ENCODE results near the gene COL4A4. TPM values are rescaled to one million over a fixed set of nuclear protein-coding genes. Genes with fewer than 3 reads are reported as not detected.

The COL4A4 gene
- total RNA-seq, 3 donors from 2014 or later (not counting 1 experiment from before 2014, with no cell fraction given): 0.31 to 2.3 (median 0.88) TPM

DNA sequence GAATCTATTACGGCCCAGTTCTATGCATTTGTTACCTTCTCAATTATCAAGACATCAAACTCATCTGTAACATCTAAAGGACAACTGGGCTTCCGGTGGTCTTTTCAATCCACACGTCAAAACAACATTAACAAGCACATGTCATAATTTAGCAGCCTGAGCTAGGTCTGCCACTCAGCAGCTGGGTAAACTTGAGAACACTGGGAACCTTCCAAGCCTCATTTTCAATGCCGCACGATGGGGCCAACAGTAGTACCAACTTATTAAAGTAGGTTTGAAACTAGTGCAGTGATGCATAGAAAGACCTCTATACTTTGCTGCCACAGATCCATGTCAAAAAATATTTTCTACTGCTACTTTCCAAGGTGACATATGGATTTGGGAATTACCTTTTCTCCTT is 60.4 kb downstream of the COL4A4 start:
- ATAC-seq: no peak

DNA sequence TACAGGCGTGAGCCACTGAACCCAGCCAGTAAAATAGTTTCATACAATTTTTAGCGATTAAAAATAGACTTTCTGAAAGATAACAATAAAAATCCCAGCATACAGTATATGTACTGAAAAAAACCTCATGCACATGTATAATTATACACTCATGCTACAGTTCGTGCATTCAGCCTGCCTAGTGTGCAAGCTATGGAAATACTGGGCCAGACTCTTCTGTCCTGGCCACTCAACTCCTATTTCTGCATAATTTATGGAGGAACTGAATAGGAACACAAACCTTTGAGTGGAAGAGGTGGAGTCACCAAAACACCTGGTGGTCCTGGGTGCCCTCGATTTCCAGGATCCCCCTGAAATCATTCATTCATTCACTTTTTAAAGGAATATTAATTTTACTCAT is 64.7 kb downstream of the COL4A4 start:
- H3K4me1 ChIP-seq (ENCODE audit: control insufficient read depth, insufficient read depth, low read length): no peaks in the 10 kb centered on the region
- H3K4me1 Mint-ChIP-seq: no peaks in the 10 kb centered on the region
- TF ChIP-seq, protein P1, sequence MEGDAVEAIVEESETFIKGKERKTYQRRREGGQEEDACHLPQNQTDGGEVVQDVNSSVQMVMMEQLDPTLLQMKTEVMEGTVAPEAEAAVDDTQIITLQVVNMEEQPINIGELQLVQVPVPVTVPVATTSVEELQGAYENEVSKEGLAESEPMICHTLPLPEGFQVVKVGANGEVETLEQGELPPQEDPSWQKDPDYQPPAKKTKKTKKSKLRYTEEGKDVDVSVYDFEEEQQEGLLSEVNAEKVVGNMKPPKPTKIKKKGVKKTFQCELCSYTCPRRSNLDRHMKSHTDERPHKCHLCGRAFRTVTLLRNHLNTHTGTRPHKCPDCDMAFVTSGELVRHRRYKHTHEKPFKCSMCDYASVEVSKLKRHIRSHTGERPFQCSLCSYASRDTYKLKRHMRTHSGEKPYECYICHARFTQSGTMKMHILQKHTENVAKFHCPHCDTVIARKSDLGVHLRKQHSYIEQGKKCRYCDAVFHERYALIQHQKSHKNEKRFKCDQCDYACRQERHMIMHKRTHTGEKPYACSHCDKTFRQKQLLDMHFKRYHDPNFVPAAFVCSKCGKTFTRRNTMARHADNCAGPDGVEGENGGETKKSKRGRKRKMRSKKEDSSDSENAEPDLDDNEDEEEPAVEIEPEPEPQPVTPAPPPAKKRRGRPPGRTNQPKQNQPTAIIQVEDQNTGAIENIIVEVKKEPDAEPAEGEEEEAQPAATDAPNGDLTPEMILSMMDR (IDR thresholded peaks at IDR 0.05): no peak
- no peak overlapping the region for H3K4me3 Mint-ChIP-seq
- H3K27ac Mint-ChIP-seq: no peak overlapping the region
- DNase-seq (no peak), ATAC-seq (no peak)
- no peaks in the 10 kb centered on the region for H3K9me3 Mint-ChIP-seq
- intact Hi-C loops (cut with micrococcal nuclease): no loop called here
- no peaks in the 10 kb centered on the region for H3K9me3 ChIP-seq (ENCODE audit: control insufficient read depth, insufficient read depth, low read length)
- H3K27ac ChIP-seq (ENCODE audit: low read length): no peak overlapping the region
- no peaks in the 10 kb centered on the region for H3K27me3 ChIP-seq (ENCODE audit: control insufficient read depth, insufficient read depth, low read length)
- H3K36me3 Mint-ChIP-seq: no peaks in the 10 kb centered on the region
- WGBS (ENCODE audit: insufficient coverage): 86% methylated on average over 4 of the region's 4 CpGs
- H3K36me3 ChIP-seq (ENCODE audit: control insufficient read depth, insufficient read depth, low read length): no peaks in the 10 kb centered on the region
- no peaks in the 10 kb centered on the region for H3K27me3 Mint-ChIP-seq (ENCODE audit: low read depth in 2 of 2)
- H3K4me3 ChIP-seq (ENCODE audit: low read length): no peak overlapping the region

More for the DNA sequence above, 60.4 kb downstream of the COL4A4 start:
- no peak overlapping the region for H3K27ac Mint-ChIP-seq
- H3K4me1 ChIP-seq (ENCODE audit: control insufficient read depth, insufficient read depth, low read length): no peaks in the 10 kb centered on the region
- TF ChIP-seq, protein P1 (IDR thresholded peaks at IDR 0.05): no peak
- 92% methylated on average over 5 of the region's 5 CpGs for WGBS (ENCODE audit: insufficient coverage)
- no peak overlapping the region for H3K27ac ChIP-seq (ENCODE audit: low read length)
- no peaks in the 10 kb centered on the region for H3K27me3 Mint-ChIP-seq (ENCODE audit: low read depth in 2 of 2)
- no peaks in the 10 kb centered on the region for H3K27me3 ChIP-seq (ENCODE audit: control insufficient read depth, insufficient read depth, low read length)
- intact Hi-C loops (cut with micrococcal nuclease): no loop called here
- no peak for DNase-seq
- no peak overlapping the region for H3K4me3 Mint-ChIP-seq
- no peaks in the 10 kb centered on the region for H3K9me3 ChIP-seq (ENCODE audit: control insufficient read depth, insufficient read depth, low read length)
- H3K36me3 ChIP-seq (ENCODE audit: control insufficient read depth, insufficient read depth, low read length): no peaks in the 10 kb centered on the region
- H3K4me3 ChIP-seq (ENCODE audit: low read length): no peak overlapping the region
- no peaks in the 10 kb centered on the region for H3K36me3 Mint-ChIP-seq
- no peaks in the 10 kb centered on the region for H3K4me1 Mint-ChIP-seq
- no peaks in the 10 kb centered on the region for H3K9me3 Mint-ChIP-seq

DNA sequence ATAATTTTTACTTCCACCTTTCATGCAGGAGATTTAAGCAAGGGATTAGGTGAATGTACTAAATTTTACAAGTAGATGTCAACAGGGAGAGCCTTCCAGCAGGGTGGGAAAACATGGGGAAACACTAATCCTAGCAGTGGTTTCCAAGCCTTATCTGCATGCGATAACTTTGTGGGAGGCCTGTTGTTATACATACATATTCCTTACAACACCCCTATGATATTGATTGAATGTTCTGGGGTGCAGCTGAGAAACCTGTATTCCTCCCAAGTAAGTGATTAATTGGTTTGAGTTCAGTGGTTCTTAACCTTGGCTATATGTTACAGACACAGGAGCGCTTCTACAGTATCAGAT is 65.9 kb downstream of the COL4A4 start:
- no peak overlapping the region for H3K27ac ChIP-seq (ENCODE audit: low read length)
- no CpG with 5 or more reads among the region's 2 CpGs for WGBS (ENCODE audit: insufficient coverage)
- intact Hi-C loops (cut with micrococcal nuclease): no loop called here

More for the DNA sequence above, 65.9 kb downstream of the COL4A4 start:
- no peaks in the 10 kb centered on the region for H3K9me3 ChIP-seq (ENCODE audit: control insufficient read depth, insufficient read depth, low read length)
- no peaks in the 10 kb centered on the region for H3K9me3 Mint-ChIP-seq
- H3K4me1 Mint-ChIP-seq: no peaks in the 10 kb centered on the region
- no peaks in the 10 kb centered on the region for H3K27me3 Mint-ChIP-seq (ENCODE audit: low read depth in 2 of 2)
- H3K4me1 ChIP-seq (ENCODE audit: control insufficient read depth, insufficient read depth, low read length): no peaks in the 10 kb centered on the region
- H3K4me3 ChIP-seq (ENCODE audit: low read length): no peak overlapping the region
- no peak overlapping the region for H3K4me3 Mint-ChIP-seq
- H3K36me3 Mint-ChIP-seq: no peaks in the 10 kb centered on the region
- no peak overlapping the region for H3K27ac Mint-ChIP-seq
- ATAC-seq (no peak), DNase-seq (no peak)
- no peaks in the 10 kb centered on the region for H3K36me3 ChIP-seq (ENCODE audit: control insufficient read depth, insufficient read depth, low read length)
- TF ChIP-seq, protein P1 (IDR thresholded peaks at IDR 0.05): no peak
- H3K27me3 ChIP-seq (ENCODE audit: control insufficient read depth, insufficient read depth, low read length): no peaks in the 10 kb centered on the region
